Endodermal cell (in vitro differentiated cells): ENCODE data around the gene NELFA. TPM values are rescaled to one million over a fixed set of nuclear protein-coding genes. Genes with fewer than 3 reads are reported as not detected.

Experiments
- DNase-seq: peaks from one replicate; pipeline ENCODE4 v3.0.0-alpha.2; 2017
- H3K27ac ChIP-seq: 2 replicates; pipeline ENCODE4 v1.5.1; 2013; ENCODE audit warnings: mild to moderate bottlenecking, low read depth, low read length, moderate library complexity
- H3K27me3 ChIP-seq: 2 replicates; pipeline ENCODE4 v1.6.1; 2013; ENCODE audit warnings: mild to moderate bottlenecking, low read length, moderate library complexity; ENCODE audit not compliant: insufficient read depth, control insufficient read depth, poor library complexity, severe bottlenecking
- H3K36me3 ChIP-seq: 2 replicates; pipeline ENCODE4 v1.7.0; 2013; ENCODE audit warnings: mild to moderate bottlenecking, low read length, moderate library complexity; ENCODE audit not compliant: control insufficient read depth, insufficient read depth
- H3K4me1 ChIP-seq: one replicate; pipeline ENCODE4 v1.7.0; 2013; ENCODE audit warnings: low read length; ENCODE audit not compliant: control insufficient read depth, insufficient read depth
- H3K4me3 ChIP-seq: 2 replicates; pipeline ENCODE4 v1.5.1; 2013; ENCODE audit warnings: mild to moderate bottlenecking, low read length, moderate library complexity
- H3K9ac ChIP-seq: 2 replicates; pipeline ENCODE4 v1.6.1; 2013; ENCODE audit warnings: mild to moderate bottlenecking, low read length, moderate library complexity; ENCODE audit not compliant: poor library complexity, severe bottlenecking; ENCODE audit errors: extremely low read depth
- H3K9me3 ChIP-seq: 2 replicates; pipeline ENCODE4 v1.6.1; 2013; ENCODE audit warnings: mild to moderate bottlenecking, low read length, moderate library complexity; ENCODE audit not compliant: control insufficient read depth
- H3K27ac Mint-ChIP-seq: 2 replicates; pipeline ENCODE4 v1.8.0; 2020; ENCODE audit warnings: mixed read lengths
- H3K27me3 Mint-ChIP-seq: 2 replicates; pipeline ENCODE4 v1.8.0; 2021; ENCODE audit warnings: mild to moderate bottlenecking, mixed read lengths; ENCODE audit not compliant: insufficient read depth
- H3K36me3 Mint-ChIP-seq: 2 replicates; pipeline ENCODE4 v1.8.0; 2020; ENCODE audit warnings: low read depth, mixed read lengths
- H3K4me1 Mint-ChIP-seq: 2 replicates; pipeline ENCODE4 v1.8.0; 2020; ENCODE audit warnings: mixed read lengths
- H3K4me3 Mint-ChIP-seq: 2 replicates; pipeline ENCODE4 v1.8.0; 2020; ENCODE audit warnings: mild to moderate bottlenecking, moderate library complexity, mixed read lengths
- H3K9me3 Mint-ChIP-seq: 2 replicates; pipeline ENCODE4 v1.8.0; 2020; ENCODE audit warnings: mild to moderate bottlenecking, mixed read lengths
- WGBS, 2 experiments: methylation state at CpG; one replicate each; pipeline versions ENCODE4 v1.1.5 to v1.1.7; 2013; ENCODE audit warnings: missing lambda C conversion rate in 2 of 2, mixed read lengths in 1 of 2; ENCODE audit not compliant: insufficient coverage in 1 of 2, insufficient read length in 1 of 2; 5-methylcytosine and 5-hydroxymethylcytosine counted together
- total RNA-seq, 2 donors: library from RNA; stranded (reverse); fragmentation: NEBNext Ultra II Directional in 1 of 2; extraction: Animal tissue kit (Norgen Biotek cat#: 25700) in 1 of 2; gene quantifications; 2 replicates in 1 of 2; 3 replicates in 1 of 2; pipeline ENCODE4 v1.2.1, GENCODE V29; 2021
- TF ChIP-seq, protein P1 (sequence below): fragments of 200-600 bp; sonication (generic); conservative IDR thresholded peaks from 2 replicates; pipeline ENCODE4 v1.5.0; 2021; ENCODE audit warnings: antibody characterized with exemption, mild to moderate bottlenecking

Gene NELFA
- total RNA-seq, 2 donors from 2014 or later, result 54.8 to 60.1 TPM

DNA sequence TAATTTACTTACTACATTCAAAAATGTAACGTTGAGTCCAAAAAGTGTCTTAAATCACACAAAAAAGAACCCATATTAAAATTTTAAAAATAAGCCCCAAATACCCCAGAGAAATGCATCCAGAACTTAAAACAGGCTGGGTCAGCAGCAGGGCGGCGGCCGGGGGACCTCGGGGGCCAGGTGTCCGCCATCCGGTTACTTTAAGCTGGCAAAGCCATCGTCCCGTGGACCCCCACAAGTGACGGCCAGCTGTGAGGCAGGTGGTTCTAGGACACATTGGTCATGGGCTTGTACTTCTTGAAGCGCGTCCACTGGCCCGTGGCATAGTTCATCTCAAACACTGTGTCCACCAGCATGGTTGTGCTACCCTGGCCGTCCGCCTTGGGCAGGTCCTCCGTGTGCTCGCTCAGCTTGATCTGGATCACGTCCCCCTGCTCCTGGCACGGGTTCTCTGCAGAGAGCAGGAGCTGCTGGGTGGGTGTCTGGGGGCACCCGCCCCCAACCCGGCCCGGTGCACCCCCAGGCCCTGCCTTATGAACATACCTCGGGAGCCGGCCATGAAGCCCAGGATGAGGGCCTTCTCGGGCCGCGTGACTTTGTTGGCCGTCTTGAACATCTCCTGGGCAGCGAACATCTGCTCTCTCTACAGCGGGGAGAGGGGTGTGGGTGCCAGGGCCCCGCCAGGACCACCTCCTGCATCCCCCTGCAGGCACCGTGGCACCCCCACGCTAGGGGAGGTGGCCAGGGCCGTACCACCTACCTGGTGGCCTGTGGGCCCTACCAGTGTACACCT, 25.5 kb downstream of the NELFA start:
- no peaks in the 10 kb centered on the region for H3K9me3 Mint-ChIP-seq
- no peak overlapping the region for H3K27ac ChIP-seq
- no peaks in the 10 kb centered on the region for H3K27me3 ChIP-seq
- no peak overlapping the region for H3K4me3 ChIP-seq
- H3K4me3 Mint-ChIP-seq, result no peak overlapping the region
- H3K36me3 Mint-ChIP-seq, result peaks cover 44% of the 10 kb centered on the region
- H3K4me1 Mint-ChIP-seq, result no peaks in the 10 kb centered on the region
- no peak for DNase-seq
- H3K9ac ChIP-seq, result no peak overlapping the region
- H3K27ac Mint-ChIP-seq, result no peak overlapping the region
- no peaks in the 10 kb centered on the region for H3K9me3 ChIP-seq
- no peaks in the 10 kb centered on the region for H3K27me3 Mint-ChIP-seq
- 95 to 99% methylated on average over 29 to 34 of the region's 34 CpGs for WGBS, 2 experiments
- no peaks in the 10 kb centered on the region for H3K4me1 ChIP-seq
- TF ChIP-seq, protein P1, sequence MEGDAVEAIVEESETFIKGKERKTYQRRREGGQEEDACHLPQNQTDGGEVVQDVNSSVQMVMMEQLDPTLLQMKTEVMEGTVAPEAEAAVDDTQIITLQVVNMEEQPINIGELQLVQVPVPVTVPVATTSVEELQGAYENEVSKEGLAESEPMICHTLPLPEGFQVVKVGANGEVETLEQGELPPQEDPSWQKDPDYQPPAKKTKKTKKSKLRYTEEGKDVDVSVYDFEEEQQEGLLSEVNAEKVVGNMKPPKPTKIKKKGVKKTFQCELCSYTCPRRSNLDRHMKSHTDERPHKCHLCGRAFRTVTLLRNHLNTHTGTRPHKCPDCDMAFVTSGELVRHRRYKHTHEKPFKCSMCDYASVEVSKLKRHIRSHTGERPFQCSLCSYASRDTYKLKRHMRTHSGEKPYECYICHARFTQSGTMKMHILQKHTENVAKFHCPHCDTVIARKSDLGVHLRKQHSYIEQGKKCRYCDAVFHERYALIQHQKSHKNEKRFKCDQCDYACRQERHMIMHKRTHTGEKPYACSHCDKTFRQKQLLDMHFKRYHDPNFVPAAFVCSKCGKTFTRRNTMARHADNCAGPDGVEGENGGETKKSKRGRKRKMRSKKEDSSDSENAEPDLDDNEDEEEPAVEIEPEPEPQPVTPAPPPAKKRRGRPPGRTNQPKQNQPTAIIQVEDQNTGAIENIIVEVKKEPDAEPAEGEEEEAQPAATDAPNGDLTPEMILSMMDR, result no peak
- peaks cover 56% of the 10 kb centered on the region for H3K36me3 ChIP-seq

DNA sequence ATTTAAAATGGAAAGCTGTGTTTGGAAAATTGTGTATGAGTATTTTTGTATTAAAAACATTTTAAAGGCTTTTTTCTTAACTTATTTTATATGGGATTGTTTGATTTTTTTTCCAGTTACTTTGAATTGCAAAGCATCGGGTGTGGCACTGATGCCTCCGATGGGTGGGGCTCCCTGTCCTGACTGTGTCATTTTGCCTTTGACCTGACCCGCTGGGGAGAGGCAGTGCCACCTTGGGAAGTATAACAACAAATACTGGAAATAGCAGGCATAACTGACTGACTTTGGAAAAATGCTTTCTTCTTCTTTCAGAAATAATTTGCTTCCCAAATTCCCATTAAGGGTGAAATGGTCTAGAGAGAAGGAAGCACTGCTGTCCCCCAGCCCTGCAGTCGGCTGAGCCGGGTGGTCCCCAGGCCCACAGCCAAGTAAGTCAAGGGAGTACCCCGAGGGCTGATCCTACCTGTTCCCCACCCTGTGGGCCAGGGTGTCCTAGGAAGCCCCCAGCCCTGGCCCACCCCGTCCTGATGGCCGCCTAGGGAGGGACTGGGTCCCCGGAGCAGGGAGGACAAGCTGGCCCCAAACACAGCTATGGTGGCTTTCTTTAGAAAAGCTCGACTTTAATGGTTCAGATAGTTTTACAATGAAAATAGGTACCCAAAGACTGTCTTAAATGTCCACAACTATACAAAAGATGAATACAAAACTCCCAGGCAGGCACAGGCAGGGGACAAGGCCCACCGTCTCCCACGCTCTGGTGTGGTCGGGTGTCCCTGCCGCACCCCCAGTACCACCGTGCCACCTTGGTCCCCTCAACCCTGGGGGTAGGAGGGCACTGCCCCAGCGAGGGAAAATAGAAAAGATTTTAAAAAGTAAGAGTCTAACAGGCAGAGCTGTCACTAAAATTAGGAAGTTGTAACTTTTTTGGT, 26.4 kb downstream of the NELFA start:
- no peak overlapping the region for H3K4me3 Mint-ChIP-seq
- no peak overlapping the region for H3K27ac Mint-ChIP-seq
- DNase-seq, result no peak
- no peaks in the 10 kb centered on the region for H3K27me3 ChIP-seq
- TF ChIP-seq, protein P1, result no peak
- no peaks in the 10 kb centered on the region for H3K4me1 Mint-ChIP-seq
- no peak overlapping the region for H3K4me3 ChIP-seq
- peaks cover 44% of the 10 kb centered on the region for H3K36me3 Mint-ChIP-seq
- H3K9me3 ChIP-seq, result no peaks in the 10 kb centered on the region
- no peaks in the 10 kb centered on the region for H3K27me3 Mint-ChIP-seq
- no peaks in the 10 kb centered on the region for H3K9me3 Mint-ChIP-seq
- no peak overlapping the region for H3K9ac ChIP-seq
- H3K27ac ChIP-seq, result no peak overlapping the region
- no peaks in the 10 kb centered on the region for H3K4me1 ChIP-seq
- H3K36me3 ChIP-seq, result peaks cover 52% of the 10 kb centered on the region
- WGBS, 2 experiments, result 94% methylated on average over 12 to 16 of the region's 16 CpGs

DNA sequence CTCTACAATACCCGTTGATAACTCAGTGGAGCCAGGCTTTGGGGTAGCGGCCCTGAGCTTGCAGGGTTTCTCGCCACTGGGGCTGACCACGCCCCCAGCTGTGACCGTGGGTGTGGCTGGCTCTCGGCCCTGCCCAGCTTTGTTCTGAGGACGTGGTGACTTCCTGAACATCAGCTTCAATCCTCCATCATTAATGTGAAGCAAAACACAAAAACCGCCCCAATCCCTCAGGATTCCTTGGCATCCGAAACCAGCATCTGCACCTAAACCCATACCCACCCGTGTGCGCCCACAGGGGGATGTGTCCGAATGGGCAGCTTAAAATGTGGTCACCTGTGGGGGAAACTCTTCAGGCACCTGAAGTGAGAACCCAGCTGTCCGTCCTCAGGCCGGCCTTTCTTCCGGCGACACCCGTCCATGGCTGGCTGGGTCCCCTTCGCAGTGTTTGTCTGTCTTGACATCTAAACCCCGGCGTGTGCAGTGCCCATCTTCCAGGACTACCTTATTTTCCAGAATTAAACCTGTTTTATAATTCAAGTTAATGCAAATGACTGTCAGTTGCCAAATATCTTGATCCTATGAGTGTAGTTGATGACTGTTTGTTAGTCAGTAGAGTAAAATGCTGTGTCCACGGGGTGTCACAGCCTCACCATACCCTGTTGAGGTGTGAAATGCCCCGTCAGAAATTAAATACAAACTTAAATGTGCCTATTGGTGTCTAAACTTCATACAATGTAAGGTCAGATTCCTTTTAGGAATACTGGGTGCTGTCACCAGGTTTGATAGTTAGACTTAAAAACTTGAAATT, 27.3 kb downstream of the NELFA start:
- H3K27ac Mint-ChIP-seq, result no peak overlapping the region
- 90 to 91% methylated on average over 18 to 22 of the region's 22 CpGs for WGBS, 2 experiments
- Histone ChIP-seq H3K27ac (no peak overlapping the region), H3K9me3 (no peaks in the 10 kb centered on the region), H3K4me1 (no peaks in the 10 kb centered on the region), H3K4me3 (no peak overlapping the region), H3K27me3 (no peaks in the 10 kb centered on the region), H3K9ac (no peak overlapping the region), H3K36me3 (peaks cover 62% of the 10 kb centered on the region)
- DNase-seq, result peak; percentile 87
- H3K4me3 Mint-ChIP-seq, result no peak overlapping the region
- H3K36me3 Mint-ChIP-seq, result peaks cover 49% of the 10 kb centered on the region
- TF ChIP-seq, protein P1, result no peak
- no peaks in the 10 kb centered on the region for H3K9me3 Mint-ChIP-seq
- no peaks in the 10 kb centered on the region for H3K4me1 Mint-ChIP-seq
- no peaks in the 10 kb centered on the region for H3K27me3 Mint-ChIP-seq
